Articular chondrocyte of knee joint (primary cell): ENCODE measurements around the gene ADCY1. TPM values are rescaled to one million over a fixed set of nuclear protein-coding genes. Genes with fewer than 3 reads are reported as not detected.

Source experiments
- small RNA-seq: library from RNA; depleted of rRNA; stranded (forward); fragments of <200 nt; gene quantifications from one replicate; pipeline ENCODE3, GENCODE V24; 2012
- total RNA-seq: library from RNA; depleted of rRNA; stranded (reverse); fragments of >200 nt; gene quantifications from 2 replicates; pipeline ENCODE4 v1.2.3, GENCODE V29; 2012

The ADCY1 gene
- total RNA-seq, result 0.39 and 0.43 TPM in 2 replicates

GRCh38 chr7:45573661-45574415, at the start of gene ADCY1:
ADCY1 (plus strand) TSS chr7:45574368; CDS start chr7:45574544, 176 bp downstream.

Small RNA genes within 50 kb of the gene (small RNA-seq; reads per million reads assigned to genes)
- not detected for gene AC073325.2
